ENCODE results near the gene LIN28A. TPM values are rescaled to one million over a fixed set of nuclear protein-coding genes. Genes with fewer than 3 reads are reported as not detected.

The LIN28A gene
- total and polyA plus RNA-seq, 8 donors, result 1.2 TPM; not detected in 7

DNA sequence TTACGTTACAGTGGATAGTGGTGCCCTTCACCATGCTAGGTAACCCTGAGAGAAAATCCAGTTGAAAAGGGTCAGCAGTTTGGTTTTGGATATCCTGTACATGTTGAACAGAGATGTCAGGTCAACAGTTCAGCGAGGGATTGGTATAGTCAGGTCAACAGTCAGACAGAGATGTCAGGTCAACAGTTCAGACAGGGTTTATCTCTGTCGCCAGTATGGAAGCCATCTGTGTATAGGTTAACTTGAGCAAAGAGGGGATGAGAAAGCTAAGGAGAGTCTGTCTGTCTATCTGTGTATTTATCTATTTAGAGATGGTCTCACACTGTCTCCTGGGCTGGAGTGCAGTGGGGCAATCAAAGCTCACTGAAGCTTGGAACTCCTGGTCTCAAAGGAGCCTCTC lies 39.3 kb downstream of the LIN28A start:
- Histone ChIP-seq H3K27ac (no peak overlapping the region), H3K4me1 (no peaks in the 10 kb centered on the region), H3K4me3 (no peak overlapping the region), H3K36me3 (peaks cover 0 to 25% (median 0%) of the 10 kb centered on the region in 3 donors), H3K9me3 (no peaks in the 10 kb centered on the region), H3K27me3 (no peaks in the 10 kb centered on the region)
- TF ChIP-seq, protein P1, sequence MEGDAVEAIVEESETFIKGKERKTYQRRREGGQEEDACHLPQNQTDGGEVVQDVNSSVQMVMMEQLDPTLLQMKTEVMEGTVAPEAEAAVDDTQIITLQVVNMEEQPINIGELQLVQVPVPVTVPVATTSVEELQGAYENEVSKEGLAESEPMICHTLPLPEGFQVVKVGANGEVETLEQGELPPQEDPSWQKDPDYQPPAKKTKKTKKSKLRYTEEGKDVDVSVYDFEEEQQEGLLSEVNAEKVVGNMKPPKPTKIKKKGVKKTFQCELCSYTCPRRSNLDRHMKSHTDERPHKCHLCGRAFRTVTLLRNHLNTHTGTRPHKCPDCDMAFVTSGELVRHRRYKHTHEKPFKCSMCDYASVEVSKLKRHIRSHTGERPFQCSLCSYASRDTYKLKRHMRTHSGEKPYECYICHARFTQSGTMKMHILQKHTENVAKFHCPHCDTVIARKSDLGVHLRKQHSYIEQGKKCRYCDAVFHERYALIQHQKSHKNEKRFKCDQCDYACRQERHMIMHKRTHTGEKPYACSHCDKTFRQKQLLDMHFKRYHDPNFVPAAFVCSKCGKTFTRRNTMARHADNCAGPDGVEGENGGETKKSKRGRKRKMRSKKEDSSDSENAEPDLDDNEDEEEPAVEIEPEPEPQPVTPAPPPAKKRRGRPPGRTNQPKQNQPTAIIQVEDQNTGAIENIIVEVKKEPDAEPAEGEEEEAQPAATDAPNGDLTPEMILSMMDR (IDR thresholded peaks at IDR 0.05), result no peak
- ATAC-seq, result no peak
- FAIRE-seq, result no peak
- intact Hi-C loops (cut with DNase I), result no loop called here
- WGBS, 2 donors, result 92 to 95% methylated on average over 3 of the region's 3 CpGs
- DNase-seq, result no peak

DNA sequence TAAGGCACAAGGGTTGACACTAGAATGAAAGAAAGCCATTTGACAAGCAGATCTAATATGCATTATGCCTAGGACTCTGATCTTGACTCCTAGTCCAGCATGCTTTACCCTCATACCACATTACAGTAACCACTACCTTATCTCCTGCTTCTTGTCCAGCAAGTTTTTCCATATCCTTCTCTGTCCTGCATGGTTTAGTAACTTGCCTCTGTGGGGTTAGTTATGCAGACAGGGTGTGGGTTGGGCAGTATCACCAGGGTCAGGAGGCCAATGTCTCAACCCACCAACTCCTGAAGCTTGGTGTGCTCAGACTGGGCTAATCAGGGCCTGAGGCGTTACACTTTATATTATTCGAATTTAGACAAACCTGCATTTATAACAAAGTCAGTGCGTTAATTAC lies 40.3 kb downstream of the LIN28A start:
- Histone ChIP-seq H3K4me3 (no peak overlapping the region), H3K27ac (no peak overlapping the region), H3K4me1 (no peaks in the 10 kb centered on the region), H3K27me3 (no peaks in the 10 kb centered on the region), H3K9me3 (no peaks in the 10 kb centered on the region), H3K36me3 (peaks cover 0 to 20% (median 0%) of the 10 kb centered on the region in 3 donors)
- ATAC-seq (no peak), FAIRE-seq (no peak), DNase-seq (no peak)
- WGBS, 2 donors, result 91% methylated on average over 3 of the region's 3 CpGs
- intact Hi-C loops (cut with DNase I), result no loop called here
- TF ChIP-seq, protein P1 (IDR thresholded peaks at IDR 0.05), result no peak

GRCh38 chr1:26452459-26453183 lies 42.0 kb downstream of the LIN28A start:
- Histone ChIP-seq H3K4me1 (no peaks in the 10 kb centered on the region), H3K27me3 (no peaks in the 10 kb centered on the region), H3K9me3 (no peaks in the 10 kb centered on the region), H3K36me3 (peaks cover 0 to 11% (median 0%) of the 10 kb centered on the region in 3 donors), H3K27ac (no peak overlapping the region), H3K4me3 (no peak overlapping the region)
- intact Hi-C loops (cut with DNase I), result no loop called here
- 95% methylated on average over 5 of the region's 5 CpGs for WGBS, 2 donors
- DNase-seq (no peak), ATAC-seq (no peak), FAIRE-seq (no peak)
- TF ChIP-seq, protein P1 (IDR thresholded peaks at IDR 0.05), result no peak

- 98 to 100% methylated on average over 1 of the region's 1 CpG for WGBS, 2 donors
- H3K4me3 ChIP-seq, result no peak overlapping the region
- intact Hi-C loops (cut with DNase I), result no loop called here
- ATAC-seq (no peak), DNase-seq (no peak), FAIRE-seq (no peak)
- H3K27me3 ChIP-seq, result no peaks in the 10 kb centered on the region
- H3K27ac ChIP-seq, result no peak overlapping the region
- H3K36me3 ChIP-seq, result peaks cover 0 to 11% (median 0%) of the 10 kb centered on the region in 3 donors
- no peaks in the 10 kb centered on the region for H3K9me3 ChIP-seq
- TF ChIP-seq, protein P1 (IDR thresholded peaks at IDR 0.05), result no peak
- H3K4me1 ChIP-seq, result no peaks in the 10 kb centered on the region
Observed at GRCh38 chr1:26459148-26459547, 48.5 kb downstream of the LIN28A start.

GRCh38 chr1:26459573-26460031 lies 49.0 kb downstream of the LIN28A start:
- ATAC-seq (no peak), DNase-seq (no peak), FAIRE-seq (no peak)
- no peaks in the 10 kb centered on the region for H3K27me3 ChIP-seq
- H3K4me3 ChIP-seq, result no peak overlapping the region
- H3K9me3 ChIP-seq, result no peaks in the 10 kb centered on the region
- peaks cover 0 to 7% (median 0%) of the 10 kb centered on the region in 3 donors for H3K36me3 ChIP-seq
- WGBS, 2 donors, result 80 to 88% methylated on average over 3 of the region's 3 CpGs
- H3K4me1 ChIP-seq, result no peaks in the 10 kb centered on the region
- H3K27ac ChIP-seq, result no peak overlapping the region
- TF ChIP-seq, protein P1 (IDR thresholded peaks at IDR 0.05), result no peak
- intact Hi-C loops (cut with DNase I), result no loop called here

Data from pancreas (tissue), 10 donors.